IMR-90 (cell line): ENCODE results near the gene ALK. TPM values are rescaled to one million over a fixed set of nuclear protein-coding genes. Genes with fewer than 3 reads are reported as not detected.

Source experiments
- ATAC-seq: fragments of 200-7000 bp; cut with Tn5 transposase; 2 replicates; pipeline ENCODE4 v1.9.1; 2020; ENCODE audit warnings: low read depth, mild to moderate bottlenecking, moderate library complexity
- BruUV-seq: library from RNA; stranded (reverse); fragments of 400-500 nt; replicated peaks from 2 replicates; lab custom pipeline; 2021; lab: Mats Ljungman, UMichigan
- CTCF ChIA-PET: fragments of 300-600 bp; formaldehyde crosslinking; extraction: SDS; loops from one replicate; lab custom pipeline; 2021; ENCODE audit warnings: antibody characterized with exemption; lab: Yijun Ruan, JAX
- POLR2A ChIA-PET: fragments of 300-600 bp; sonication (Branson Sonifier 250); formaldehyde crosslinking; loops from one replicate; lab custom pipeline; 2022; ENCODE audit warnings: antibody characterized with exemption; ENCODE audit not compliant: unreplicated experiment; lab: Charles Lee
- DNase-seq: peaks from one replicate; pipeline ENCODE4 v3.0.0; 2013
- H2AFZ ChIP-seq: replicated peaks from 2 replicates; pipeline ENCODE3; 2013; ENCODE audit warnings: low read length, mild to moderate bottlenecking; ENCODE audit not compliant: poor library complexity
- H2AK5ac ChIP-seq: 2 replicates; pipeline ENCODE4 v1.6.1; 2013; ENCODE audit warnings: low read depth, low read length, inconsistent platforms
- H2AK9ac ChIP-seq: replicated peaks from 2 replicates; pipeline ENCODE3; 2013; ENCODE audit warnings: mild to moderate bottlenecking, low read depth, low read length, moderate library complexity; ENCODE audit not compliant: poor library complexity
- H2BK120ac ChIP-seq: 2 replicates; pipeline ENCODE4 v1.6.1; 2013; ENCODE audit warnings: low read depth, low read length, inconsistent platforms
- H2BK15ac ChIP-seq: 3 replicates; pipeline ENCODE4 v1.6.1; 2013; ENCODE audit warnings: low read depth, low read length, inconsistent platforms
- H2BK20ac ChIP-seq: 2 replicates; pipeline ENCODE4 v1.6.1; 2013; ENCODE audit warnings: low read depth, mild to moderate bottlenecking, inconsistent platforms, low read length, moderate library complexity
- H2BK5ac ChIP-seq: 2 replicates; pipeline ENCODE4 v1.6.1; 2013; ENCODE audit warnings: mild to moderate bottlenecking, low read depth, low read length, inconsistent platforms; ENCODE audit not compliant: poor library complexity, severe bottlenecking
- H3K14ac ChIP-seq: replicated peaks from 2 replicates; pipeline ENCODE4 v1.6.1; 2013; ENCODE audit warnings: low read depth, low read length, inconsistent platforms
- H3K18ac ChIP-seq: 2 replicates; pipeline ENCODE4 v1.6.1; 2013; ENCODE audit warnings: low read depth, low read length, control low read depth
- H3K23ac ChIP-seq: 2 replicates; pipeline ENCODE4 v1.6.1; 2013; ENCODE audit warnings: low read depth, low read length, inconsistent platforms
- H3K27ac ChIP-seq: 2 replicates; pipeline ENCODE4 v1.5.1; 2013; ENCODE audit warnings: mild to moderate bottlenecking, control low read depth, low read length; ENCODE audit not compliant: insufficient read depth
- H3K27me3 ChIP-seq: 2 replicates; pipeline ENCODE4 v1.6.1; 2013; ENCODE audit warnings: low read length; ENCODE audit not compliant: control insufficient read depth, insufficient read depth
- H3K36me3 ChIP-seq: 2 replicates; pipeline ENCODE4 v1.6.1; 2013; ENCODE audit warnings: low read length, mixed read lengths; ENCODE audit not compliant: control insufficient read depth, insufficient read depth
- H3K4ac ChIP-seq: 2 replicates; pipeline ENCODE4 v1.6.1; 2013; ENCODE audit warnings: low read depth, low read length, inconsistent platforms
- H3K4me1 ChIP-seq: 2 replicates; pipeline ENCODE4 v1.6.1; 2013; ENCODE audit warnings: low read length, mixed read lengths; ENCODE audit not compliant: control insufficient read depth, insufficient read depth
- H3K4me2 ChIP-seq: 2 replicates; pipeline ENCODE4 v1.6.1; 2013; ENCODE audit warnings: low read depth, mild to moderate bottlenecking, control low read depth, low read length, moderate library complexity
- H3K4me3 ChIP-seq: 2 replicates; pipeline ENCODE4 v1.5.1; 2013; ENCODE audit warnings: low read depth, mild to moderate bottlenecking, control low read depth, low read length, moderate library complexity; ENCODE audit not compliant: insufficient read depth
- H3K56ac ChIP-seq: 2 replicates; pipeline ENCODE4 v1.6.1; 2013; ENCODE audit warnings: low read length, inconsistent platforms; ENCODE audit not compliant: insufficient read depth; ENCODE audit errors: extremely low read depth
- H3K79me1 ChIP-seq, 2 experiments: 2 replicates each; pipeline ENCODE4 v1.6.1; 2013; ENCODE audit warnings: low read length in 2 of 2, inconsistent platforms in 1 of 2, low read depth in 1 of 2
- H3K9ac ChIP-seq: 2 replicates; pipeline ENCODE4 v1.6.1; 2013; ENCODE audit warnings: low read depth, low read length, control low read depth
- H3K9me1 ChIP-seq: 2 replicates; pipeline ENCODE4 v1.6.1; 2013; ENCODE audit warnings: low read length, inconsistent platforms; ENCODE audit not compliant: insufficient read depth
- H3K9me3 ChIP-seq: 2 replicates; pipeline ENCODE4 v1.6.1; 2013; ENCODE audit warnings: low read length; ENCODE audit not compliant: control insufficient read depth, insufficient read depth
- H4K20me1 ChIP-seq: 2 replicates; pipeline ENCODE4 v1.6.1; 2013; ENCODE audit warnings: low read length, inconsistent platforms; ENCODE audit not compliant: insufficient read depth
- H4K5ac ChIP-seq: 2 replicates; pipeline ENCODE4 v1.6.1; 2013; ENCODE audit warnings: mild to moderate bottlenecking, low read depth, low read length, control low read depth
- H4K8ac ChIP-seq, 2 experiments: 2 replicates each; pipeline ENCODE4 v1.6.1; 2013; ENCODE audit warnings: low read depth in 2 of 2, low read length in 2 of 2, control low read depth in 1 of 2, inconsistent platforms in 1 of 2
- H4K91ac ChIP-seq: 2 replicates; pipeline ENCODE4 v1.6.1; 2013; ENCODE audit warnings: low read depth, low read length, inconsistent platforms; ENCODE audit not compliant: insufficient read depth
- BHLHE40 ChIP-seq: fragments of 150-350 bp; IDR thresholded peaks from 2 replicates; pipeline ENCODE4 v1.6.1; 2016; ENCODE audit warnings: mild to moderate bottlenecking, low read depth, low read length
- CEBPB ChIP-seq: IDR thresholded peaks from 2 replicates; pipeline ENCODE4 v1.6.1; 2012; ENCODE audit warnings: low read depth, low read length, improper control_type of control experiment
- FOS ChIP-seq: fragments of 150-350 bp; IDR thresholded peaks from 2 replicates; pipeline ENCODE4 v1.6.1; 2016; ENCODE audit warnings: low read depth, low read length
- MAZ ChIP-seq: IDR thresholded peaks from 2 replicates; pipeline ENCODE4 v1.6.1; 2012; ENCODE audit warnings: low read depth, mild to moderate bottlenecking, low read length, improper control_type of control experiment, moderate library complexity, borderline replicate concordance
- MXI1 ChIP-seq: IDR thresholded peaks from 2 replicates; pipeline ENCODE4 v1.6.1; 2012; ENCODE audit warnings: low read depth, mild to moderate bottlenecking, low read length, moderate library complexity, borderline replicate concordance
- RAD21 ChIP-seq: IDR thresholded peaks from 2 replicates; pipeline ENCODE4 v1.6.1; 2012; ENCODE audit warnings: low read length, improper control_type of control experiment
- RFX5 ChIP-seq: IDR thresholded peaks from 2 replicates; pipeline ENCODE4 v1.8.0; 2012; ENCODE audit warnings: low read depth, mild to moderate bottlenecking, low read length, moderate library complexity
- SMC3 ChIP-seq: fragments of 150-350 bp; IDR thresholded peaks from 2 replicates; pipeline ENCODE4 v1.6.1; 2016; ENCODE audit warnings: low read depth, mild to moderate bottlenecking, antibody characterized with exemption, low read length, moderate library complexity
- WGBS, 2 experiments: methylation state at CpG; one replicate each; pipeline versions ENCODE4 v1.1.5 to v1.1.7; 2013; ENCODE audit warnings: missing lambda C conversion rate in 2 of 2; ENCODE audit not compliant: insufficient read length in 1 of 2; ENCODE audit errors: extremely low coverage in 2 of 2; 5-methylcytosine and 5-hydroxymethylcytosine counted together
- dilution Hi-C: fragments of 300-500 bp; cut with HindIII; formaldehyde crosslinking; loops from one replicate; pipeline ENCODE4 v1.14.3; 2018; ENCODE audit warnings: low sequenced_read_pairs; ENCODE audit not compliant: unreplicated experiment
- in situ Hi-C: fragments of 300-500 bp; cut with MboI; formaldehyde crosslinking; loops from 3 replicates; pipeline ENCODE4 v1.14.3; 2019; ENCODE audit warnings: low sequenced_read_pairs, inconsistent platforms, mixed read lengths
- intact Hi-C: fragments of 100-400 bp; cut with micrococcal nuclease; formaldehyde crosslinking; loops from 2 replicates; pipeline ENCODE4 v1.10.0; 2022
- polyA plus RNA-seq, 3 experiments: library from polyadenylated mRNA; depleted of rRNA; stranded (reverse); fragments of >200 nt; gene quantifications; 2 replicates each; pipeline ENCODE4 v1.2.3, GENCODE V29; 2012; ENCODE audit warnings: low replicate concordance in 1 of 3
- total RNA-seq: library from RNA; depleted of rRNA; stranded (reverse); fragments of >200 nt; gene quantifications from 2 replicates; pipeline ENCODE4 v1.2.3, GENCODE V29; 2012

The ALK gene
- total and polyA plus RNA-seq, 2 of the 4 experiments (the other 2 are of a cell fraction) = not detected

DNA sequence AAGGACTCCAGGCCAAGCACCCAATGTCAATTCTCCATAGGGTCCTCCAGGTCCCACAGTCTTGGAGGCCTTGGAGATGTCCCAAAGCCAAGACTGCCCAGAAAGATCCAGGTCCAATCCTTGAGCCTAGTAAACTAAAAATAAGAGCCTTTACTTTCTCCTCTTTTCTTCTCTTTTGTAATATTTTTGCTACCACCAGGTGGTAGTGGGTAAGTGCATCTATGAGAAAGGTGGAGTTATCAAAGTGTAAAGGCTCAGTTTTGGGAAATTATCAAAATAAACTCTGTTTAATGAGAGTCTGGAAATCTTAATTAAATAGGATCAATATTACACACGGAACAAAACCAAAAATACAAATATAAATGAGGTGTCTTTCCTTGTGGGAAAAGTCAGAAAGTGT is 276.4 kb downstream of the ALK start:
- no peak overlapping the region for H2BK5ac ChIP-seq
- no peaks in the 10 kb centered on the region; the same call in 1 of the 2 replicates for H3K27me3 ChIP-seq
- no peak overlapping the region for H2BK15ac ChIP-seq
- dilution Hi-C loops = no loop called here
- H2AK5ac ChIP-seq = no peak overlapping the region
- in situ Hi-C loops = no loop called here
- TF ChIP-seq RFX5 (no peak), BHLHE40 (no peak), RAD21 (no peak), CEBPB (no peak), MAZ (no peak), FOS (no peak), MXI1 (no peak), SMC3 (no peak)
- DNase-seq (no peak), ATAC-seq (no peak)
- H3K23ac ChIP-seq = no peak overlapping the region
- no peak overlapping the region for H3K27ac ChIP-seq
- no peaks in the 10 kb centered on the region for H3K9me1 ChIP-seq
- no peaks in the 10 kb centered on the region for H3K79me1 ChIP-seq
- no peak overlapping the region for H3K56ac ChIP-seq
- H2AK9ac ChIP-seq = no peak overlapping the region
- H3K4me1 ChIP-seq = peaks cover 2% of the 10 kb centered on the region; the same call in 1 of the 2 replicates
- no peak overlapping the region for H2BK20ac ChIP-seq
- H3K4me2 ChIP-seq = no peak overlapping the region
- no peak overlapping the region for H3K4me3 ChIP-seq
- no TSS peak for BruUV-seq
- WGBS, 2 experiments = no CpG with 5 or more reads among the region's 1 CpG
- H3K14ac ChIP-seq = no peak overlapping the region
- ChIA-PET POLR2A (no interaction called here), CTCF (no interaction called here)
- no peaks in the 10 kb centered on the region for H4K20me1 ChIP-seq
- H4K8ac ChIP-seq = no peak overlapping the region
- no peak overlapping the region for H3K18ac ChIP-seq
- intact Hi-C loops = no loop called here
- H3K9ac ChIP-seq = no peak overlapping the region
- no peak overlapping the region for H4K5ac ChIP-seq
- no peaks in the 10 kb centered on the region for H3K36me3 ChIP-seq
- no peak overlapping the region for H3K4ac ChIP-seq
- H3K9me3 ChIP-seq = peaks cover 3% of the 10 kb centered on the region; the same call in 1 of the 2 replicates
- H2AFZ ChIP-seq = no peak overlapping the region
- H4K91ac ChIP-seq = no peak overlapping the region
- no peak overlapping the region for H2BK120ac ChIP-seq
